Endothelial cell of umbilical vein (primary cell): ENCODE measurements around the gene HELZ2. TPM values are rescaled to one million over a fixed set of nuclear protein-coding genes. Genes with fewer than 3 reads are reported as not detected.

Experiments
- BruUV-seq: library from RNA; stranded (reverse); fragments of 400-500 nt; replicated peaks from 2 replicates; lab custom pipeline; 2021; lab: Mats Ljungman, UMichigan
- CTCF ChIA-PET: fragments of 300-600, 350-600 bp; sonication (Branson Sonifier 250); formaldehyde crosslinking; loops from one replicate; lab custom pipeline; 2021; ENCODE audit warnings: antibody characterized with exemption, inconsistent platforms; lab: Charles Lee
- POLR2A ChIA-PET: fragments of 300-600, 350-600 bp; sonication (Branson Sonifier 250); formaldehyde crosslinking; loops from one replicate; lab custom pipeline; 2021; ENCODE audit warnings: antibody characterized with exemption, inconsistent platforms; lab: Charles Lee
- DNase-seq: peaks from one replicate; pipeline ENCODE4 v3.0.0-alpha.2; 2011; ENCODE audit warnings: low read depth, low spot score
- FAIRE-seq: peaks from 2 replicates; lab custom pipeline; 2011; peaks lifted over from hg19 to GRCh38; lab: Jason Lieb, UNC
- H2AFZ ChIP-seq: 2 replicates; pipeline ENCODE4 v1.6.0; 2012; ENCODE audit warnings: low read depth, low read length, control low read depth, inconsistent platforms
- H3K27ac ChIP-seq: 2 replicates; pipeline ENCODE4 v1.5.1; 2011; ENCODE audit warnings: low read depth, mild to moderate bottlenecking, control low read depth, low read length, moderate library complexity; ENCODE audit not compliant: insufficient read depth
- H3K27me3 ChIP-seq, 2 experiments: 2 replicates each; pipeline versions ENCODE4 v1.6.0 to v1.6.1; 2011; ENCODE audit warnings: low read length in 2 of 2, mixed read lengths in 1 of 2; ENCODE audit not compliant: control insufficient read depth in 2 of 2, insufficient read depth in 2 of 2
- H3K36me3 ChIP-seq, 2 experiments: 2 replicates in 1 of 2; 3 replicates in 1 of 2; pipeline ENCODE4 v1.5.1; 2011; ENCODE audit warnings: low read length in 2 of 2, mild to moderate bottlenecking in 1 of 2, moderate library complexity in 1 of 2; ENCODE audit not compliant: control insufficient read depth in 2 of 2, insufficient read depth in 2 of 2; ENCODE audit errors: extremely low read depth in 1 of 2
- H3K4me1 ChIP-seq: 3 replicates; pipeline ENCODE4 v1.5.1; 2011; ENCODE audit warnings: mild to moderate bottlenecking, low read length; ENCODE audit not compliant: control insufficient read depth, insufficient read depth; ENCODE audit errors: extremely low read depth
- H3K4me2 ChIP-seq: 2 replicates; pipeline ENCODE4 v1.6.1; 2011; ENCODE audit warnings: low read length, control low read depth, mixed read lengths; ENCODE audit not compliant: insufficient read depth
- H3K4me3 ChIP-seq, 3 experiments: fragments of 200-600 bp in 1 of 3; sonication (generic), shearing (Covaris generic) in 1 of 3; replicated peaks in 1 of 3; 2 replicates each; pipeline ENCODE4 v1.5.1; 2011 to 2016; ENCODE audit warnings: control low read depth in 3 of 3, low read length in 3 of 3, mild to moderate bottlenecking in 2 of 3, inconsistent platforms in 1 of 3, low read depth in 1 of 3, moderate library complexity in 1 of 3; ENCODE audit not compliant: insufficient read depth in 1 of 3
- H3K79me2 ChIP-seq: 2 replicates; pipeline ENCODE4 v1.6.0; 2012; ENCODE audit warnings: low read length, inconsistent platforms; ENCODE audit not compliant: control insufficient read depth, insufficient read depth
- H3K9ac ChIP-seq: replicated peaks from 2 replicates; pipeline ENCODE3; 2011; ENCODE audit warnings: low read length, control low read depth; ENCODE audit not compliant: insufficient read depth; ENCODE audit errors: extremely low read depth
- H3K9me1 ChIP-seq: replicated peaks from 3 replicates; pipeline ENCODE4 v1.6.0; 2011; ENCODE audit warnings: mild to moderate bottlenecking, low read length; ENCODE audit not compliant: control insufficient read depth, insufficient read depth; ENCODE audit errors: extremely low read depth
- H3K9me3 ChIP-seq: replicated peaks from 2 replicates; pipeline ENCODE4 v1.5.1; 2012; ENCODE audit warnings: low read length, inconsistent platforms; ENCODE audit not compliant: control insufficient read depth, insufficient read depth
- H4K20me1 ChIP-seq: replicated peaks from 2 replicates; pipeline ENCODE3; 2011; ENCODE audit warnings: mild to moderate bottlenecking, low read length; ENCODE audit not compliant: control insufficient read depth, insufficient read depth; ENCODE audit errors: extremely low read depth
- CTCF ChIP-seq, 2 donors: IDR thresholded peaks; 1 replicate in 1 of 2; 2 replicates in 1 of 2; pipeline ENCODE4 v1.5.1; 2011; ENCODE audit warnings: low read length in 2 of 2, mild to moderate bottlenecking in 2 of 2, moderate library complexity in 2 of 2, control low read depth in 1 of 2, inconsistent platforms in 1 of 2, low read depth in 1 of 2; ENCODE audit not compliant: insufficient read depth in 1 of 2; ENCODE audit errors: extremely low read depth in 1 of 2
- EZH2 ChIP-seq: IDR thresholded peaks from 2 replicates; pipeline ENCODE4 v1.6.1; 2012; ENCODE audit warnings: borderline replicate concordance, low read depth, mild to moderate bottlenecking, moderate library complexity, low read length, inconsistent platforms; ENCODE audit not compliant: severe bottlenecking
- FOS ChIP-seq: IDR thresholded peaks from 2 replicates; pipeline ENCODE4 v1.6.1; 2011; ENCODE audit warnings: mild to moderate bottlenecking, low read length, moderate library complexity, borderline replicate concordance; ENCODE audit not compliant: insufficient read depth
- GATA2 ChIP-seq: IDR thresholded peaks from 2 replicates; pipeline ENCODE4 v1.7.0; 2011; ENCODE audit warnings: low read depth, mild to moderate bottlenecking, moderate library complexity, mixed read lengths, low read length; ENCODE audit not compliant: insufficient read length, insufficient read depth
- JUN ChIP-seq: IDR thresholded peaks from 2 replicates; pipeline ENCODE4 v1.6.1; 2011; ENCODE audit warnings: borderline replicate concordance, low read depth; ENCODE audit not compliant: insufficient read length, insufficient read depth
- MAX ChIP-seq: IDR thresholded peaks from 2 replicates; pipeline ENCODE4 v1.6.1; 2011; ENCODE audit not compliant: insufficient read depth, insufficient read length
- MYC ChIP-seq: IDR thresholded peaks from one replicate; pipeline ENCODE4 v1.6.1; 2011; ENCODE audit warnings: mild to moderate bottlenecking, low read depth, low read length
- POLR2A ChIP-seq: IDR thresholded peaks from 2 replicates; pipeline ENCODE4 v1.6.1; 2012; ENCODE audit warnings: low read depth, mild to moderate bottlenecking, control low read depth, low read length
- POLR2AphosphoS5 ChIP-seq: IDR thresholded peaks from 2 replicates; pipeline ENCODE4 v1.6.1; 2012; ENCODE audit warnings: low read depth, mild to moderate bottlenecking, control low read depth, low read length, moderate library complexity; ENCODE audit not compliant: insufficient read depth
- dilution Hi-C: fragments of 300-500 bp; cut with MboI; formaldehyde crosslinking; loops from one replicate; pipeline ENCODE4 v1.15.0; 2019; ENCODE audit warnings: low sequenced_read_pairs; ENCODE audit not compliant: extremely low pct_ligation_motif_present
- intact Hi-C: fragments of 100-400 bp; cut with micrococcal nuclease; formaldehyde crosslinking; loops from one replicate; pipeline ENCODE4 v1.10.0; 2022
- polyA plus RNA-seq, 4 experiments: library from polyadenylated mRNA; depleted of rRNA in 3 of 4; stranded (reverse) in 3 of 4; unstranded in 1 of 4; fragments of >200 nt; gene quantifications; 2 replicates each; pipeline versions ENCODE4 v1.2.1 to v1.2.3, GENCODE V29; 2011 to 2012; ENCODE audit warnings: missing spikeins in 1 of 4
- total RNA-seq: library from RNA; stranded (reverse); gene quantifications from 2 replicates; pipeline ENCODE4 v1.2.3, GENCODE V29; 2021

The HELZ2 gene
- total and polyA plus RNA-seq, 2 donors (not counting 3 experiments of a cell fraction or from before 2014, with no cell fraction given): 10.6 to 33.2 TPM

- H2AFZ ChIP-seq: no peak overlapping the region
- H3K4me1 ChIP-seq: no peaks in the 10 kb centered on the region
- POLR2A ChIA-PET: no interaction called here
- no peak overlapping the region for H3K9ac ChIP-seq
- no peaks in the 10 kb centered on the region for H3K36me3 ChIP-seq
- H3K27me3 ChIP-seq: no peaks in the 10 kb centered on the region
- TF ChIP-seq FOS (no peak), EZH2 (no peak), POLR2AphosphoS5 (no peak), POLR2A (no peak), MYC (no peak), JUN (no peak), CTCF (IDR thresholded peaks at IDR 0.05; ENCODE audit: extremely low read depth in 1 of 2, insufficient read depth in 1 of 2, low read depth in 1 of 2, low read length in 2 of 2) (no peak), MAX (no peak), GATA2 (no peak)
- FAIRE-seq (no peak), DNase-seq (no peak)
- H3K79me2 ChIP-seq: no peaks in the 10 kb centered on the region
- intact Hi-C loops (no loop called here), dilution Hi-C loops (no loop called here)
- no peaks in the 10 kb centered on the region for H4K20me1 ChIP-seq
- peak overlapping the region in 2 of 3 experiments; percentile 72 to 91 for H3K4me3 ChIP-seq
- no TSS peak for BruUV-seq
- no peak overlapping the region for H3K27ac ChIP-seq
- CTCF ChIA-PET: no interaction called here
- peak overlapping the region; percentile 86 for H3K4me2 ChIP-seq
- no peaks in the 10 kb centered on the region for H3K9me1 ChIP-seq
- no peaks in the 10 kb centered on the region for H3K9me3 ChIP-seq
Observed at GRCh38 chr20:63554361-63555278, 19.4 kb downstream of the HELZ2 start.
